ENCODE data around the gene RBBP4.

GRCh38 chr1:32611859-32612188 lies 39.2 kb upstream of the RBBP4 start:
- TF ChIP-seq POLR2A (IDR thresholded peaks at IDR 0.05; ENCODE audit: insufficient read depth in 1 of 2, low read depth in 2 of 2, low read length in 2 of 2) (no peak), HMG20B (CRISPR knock-in tag; conservative IDR thresholded peaks at IDR 0.05) (no peak), ZNF713 (CRISPR knock-in tag; IDR thresholded peaks at IDR 0.05) (no peak), TARDBP (CRISPR knock-in tag; IDR thresholded peaks at IDR 0.05) (no peak), ELF4 (CRISPR knock-in tag; IDR thresholded peaks at IDR 0.05; ENCODE audit: borderline replicate concordance) (no peak), ZNF839 (CRISPR knock-in tag; IDR thresholded peaks at IDR 0.05; ENCODE audit: borderline replicate concordance) (no peak), ZBTB21 (CRISPR knock-in tag; IDR thresholded peaks at IDR 0.05) (0 out of 2 replicates have a peak, but pooled peaks have one; percentile 12), ZFX (CRISPR knock-in tag; IDR thresholded peaks at IDR 0.05; ENCODE audit: low read depth) (no peak), ZNF616 (CRISPR knock-in tag; IDR thresholded peaks at IDR 0.05; ENCODE audit: low read depth) (no peak), BRF2 (CRISPR knock-in tag; IDR thresholded peaks at IDR 0.05) (no peak), ZKSCAN1 (IDR thresholded peaks at IDR 0.05; ENCODE audit: low read length) (no peak), RFX5 (IDR thresholded peaks at IDR 0.05; ENCODE audit: low read depth, low read length) (no peak)
- TF ChIP-seq, protein P1, sequence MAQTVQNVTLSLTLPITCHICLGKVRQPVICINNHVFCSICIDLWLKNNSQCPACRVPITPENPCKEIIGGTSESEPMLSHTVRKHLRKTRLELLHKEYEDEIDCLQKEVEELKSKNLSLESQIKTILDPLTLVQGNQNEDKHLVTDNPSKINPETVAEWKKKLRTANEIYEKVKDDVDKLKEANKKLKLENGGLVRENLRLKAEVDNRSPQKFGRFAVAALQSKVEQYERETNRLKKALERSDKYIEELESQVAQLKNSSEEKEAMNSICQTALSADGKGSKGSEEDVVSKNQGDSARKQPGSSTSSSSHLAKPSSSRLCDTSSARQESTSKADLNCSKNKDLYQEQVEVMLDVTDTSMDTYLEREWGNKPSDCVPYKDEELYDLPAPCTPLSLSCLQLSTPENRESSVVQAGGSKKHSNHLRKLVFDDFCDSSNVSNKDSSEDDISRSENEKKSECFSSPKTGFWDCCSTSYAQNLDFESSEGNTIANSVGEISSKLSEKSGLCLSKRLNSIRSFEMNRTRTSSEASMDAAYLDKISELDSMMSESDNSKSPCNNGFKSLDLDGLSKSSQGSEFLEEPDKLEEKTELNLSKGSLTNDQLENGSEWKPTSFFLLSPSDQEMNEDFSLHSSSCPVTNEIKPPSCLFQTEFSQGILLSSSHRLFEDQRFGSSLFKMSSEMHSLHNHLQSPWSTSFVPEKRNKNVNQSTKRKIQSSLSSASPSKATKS (CRISPR knock-in tag; IDR thresholded peaks at IDR 0.05): no peak
